Astrocyte (in vitro differentiated cells and primary cell): Measurements from ENCODE around the gene BPIFB6. TPM values are rescaled to one million over a fixed set of nuclear protein-coding genes. Genes with fewer than 3 reads are reported as not detected.

Experiments
- DNase-seq: peaks from one replicate; pipeline ENCODE4 v3.0.0-alpha.2; 2010; ENCODE audit warnings: low read depth
- FAIRE-seq: peaks from 2 replicates; lab custom pipeline; 2011; peaks lifted over from hg19 to GRCh38; lab: Jason Lieb, UNC
- H2AFZ ChIP-seq: 2 replicates; pipeline ENCODE4 v1.6.0; 2012; ENCODE audit warnings: low read depth, low read length, inconsistent platforms
- H3K27ac ChIP-seq: 2 replicates; pipeline ENCODE4 v1.5.1; 2011; ENCODE audit warnings: low read depth, low read length, inconsistent platforms
- H3K27me3 ChIP-seq: 2 replicates; pipeline ENCODE4 v1.6.0; 2011; ENCODE audit warnings: low read length, inconsistent platforms; ENCODE audit not compliant: insufficient read depth
- H3K36me3 ChIP-seq: 2 replicates; pipeline ENCODE4 v1.5.1; 2011; ENCODE audit warnings: low read length, inconsistent platforms; ENCODE audit not compliant: insufficient read depth
- H3K4me1 ChIP-seq: 2 replicates; pipeline ENCODE4 v1.5.1; 2011; ENCODE audit warnings: low read length, inconsistent platforms; ENCODE audit not compliant: insufficient read depth
- H3K4me2 ChIP-seq: 2 replicates; pipeline ENCODE4 v1.6.0; 2012; ENCODE audit warnings: low read length, inconsistent platforms
- H3K4me3 ChIP-seq: 2 replicates; pipeline ENCODE4 v1.5.1; 2011; ENCODE audit warnings: low read depth, mild to moderate bottlenecking, low read length, inconsistent platforms; ENCODE audit not compliant: insufficient read depth
- H3K79me2 ChIP-seq: 2 replicates; pipeline ENCODE4 v1.6.0; 2012; ENCODE audit warnings: mild to moderate bottlenecking, low read length, inconsistent platforms; ENCODE audit not compliant: insufficient read depth
- H3K9ac ChIP-seq: 2 replicates; pipeline ENCODE4 v1.6.0; 2012; ENCODE audit warnings: mild to moderate bottlenecking, low read length, inconsistent platforms
- H3K9me3 ChIP-seq: 2 replicates; pipeline ENCODE4 v1.5.1; 2012; ENCODE audit warnings: low read depth, mild to moderate bottlenecking, low read length, inconsistent platforms; ENCODE audit not compliant: insufficient read depth
- H4K20me1 ChIP-seq: 2 replicates; pipeline ENCODE4 v1.6.0; 2012; ENCODE audit warnings: low read length, inconsistent platforms; ENCODE audit not compliant: insufficient read depth
- H3K27ac Mint-ChIP-seq: one replicate; pipeline ENCODE4 v1.8.0; 2021; ENCODE audit warnings: mild to moderate bottlenecking, mixed read lengths; ENCODE audit not compliant: unreplicated experiment
- H3K27me3 Mint-ChIP-seq: one replicate; pipeline ENCODE4 v1.8.0; 2021; ENCODE audit warnings: low read depth, mixed read lengths; ENCODE audit not compliant: unreplicated experiment
- H3K36me3 Mint-ChIP-seq: one replicate; pipeline ENCODE4 v1.8.0; 2021; ENCODE audit warnings: low read depth, mixed read lengths; ENCODE audit not compliant: unreplicated experiment
- H3K4me1 Mint-ChIP-seq: one replicate; pipeline ENCODE4 v1.8.0; 2021; ENCODE audit warnings: low read depth, mixed read lengths; ENCODE audit not compliant: unreplicated experiment
- H3K4me3 Mint-ChIP-seq: one replicate; pipeline ENCODE4 v1.8.0; 2021; ENCODE audit warnings: mild to moderate bottlenecking, moderate library complexity, mixed read lengths; ENCODE audit not compliant: unreplicated experiment
- H3K9me3 Mint-ChIP-seq: one replicate; pipeline ENCODE4 v1.8.0; 2021; ENCODE audit warnings: mild to moderate bottlenecking, mixed read lengths; ENCODE audit not compliant: unreplicated experiment
- CTCF ChIP-seq: IDR thresholded peaks from 2 replicates; pipeline ENCODE4 v1.5.1; 2011; ENCODE audit warnings: low read depth, mild to moderate bottlenecking, inconsistent platforms, low read length, moderate library complexity; ENCODE audit not compliant: insufficient read depth
- EZH2 ChIP-seq: IDR thresholded peaks from 2 replicates; pipeline ENCODE4 v1.6.1; 2012; ENCODE audit warnings: mild to moderate bottlenecking, low read length, inconsistent platforms; ENCODE audit not compliant: insufficient read depth
- total RNA-seq: library from RNA; stranded (reverse); gene quantifications from 2 replicates; pipeline ENCODE4 v1.2.1, GENCODE V29; 2021

Gene BPIFB6
- total RNA-seq, 1 donor from 2014 or later, result not detected

DNA sequence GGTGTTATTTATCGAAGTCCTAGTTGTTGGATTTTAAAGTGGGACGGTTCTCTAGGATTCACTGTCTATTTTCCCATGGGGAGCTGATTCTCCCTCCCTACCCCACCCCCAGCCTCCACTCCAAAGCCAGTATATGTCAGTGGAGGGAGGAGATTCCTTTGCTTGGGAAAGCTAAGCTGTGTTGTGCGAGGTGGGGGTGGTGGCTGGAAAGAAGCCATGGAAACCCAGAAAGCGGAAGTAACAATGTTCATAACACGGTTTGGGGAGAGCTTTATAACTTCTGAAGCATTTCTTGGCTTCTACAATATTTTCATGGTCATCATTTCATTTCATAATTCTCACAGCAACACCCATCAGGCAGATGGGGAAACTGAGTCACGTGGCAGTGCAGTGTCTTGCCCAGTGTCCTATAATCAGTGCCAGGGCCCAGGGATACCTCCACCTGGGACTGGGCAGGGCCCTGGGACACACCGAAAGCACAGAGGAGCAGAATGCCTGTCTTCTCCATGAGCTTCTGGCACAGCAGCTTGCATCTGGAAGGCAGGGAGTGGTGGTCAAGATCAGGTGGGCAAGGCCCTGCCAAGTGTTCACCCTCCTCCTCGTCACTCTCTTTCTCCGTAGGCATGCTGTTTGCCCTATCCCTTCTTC, 31.7 kb upstream of the BPIFB6 start:
- no peak for FAIRE-seq

GRCh38 chr20:33000802-33001466, 30.5 kb upstream of the BPIFB6 start:
- no peak overlapping the region for H2AFZ ChIP-seq
- H3K4me2 ChIP-seq, result no peak overlapping the region
- no peak for DNase-seq
- H3K36me3 ChIP-seq, result no peaks in the 10 kb centered on the region
- Mint-ChIP-seq H3K36me3 (no peaks in the 10 kb centered on the region), H3K4me3 (no peak overlapping the region), H3K9me3 (peaks cover 2% of the 10 kb centered on the region), H3K27ac (no peak overlapping the region), H3K27me3 (peaks cover 12% of the 10 kb centered on the region), H3K4me1 (no peaks in the 10 kb centered on the region)
- no peak for FAIRE-seq
- TF ChIP-seq EZH2, result no peak
- no peak for TF ChIP-seq CTCF
- no peaks in the 10 kb centered on the region for H3K9me3 ChIP-seq
- H4K20me1 ChIP-seq, result no peaks in the 10 kb centered on the region
- H3K27me3 ChIP-seq, result no peaks in the 10 kb centered on the region
- H3K79me2 ChIP-seq, result no peaks in the 10 kb centered on the region
- no peak overlapping the region for H3K27ac ChIP-seq
- no peaks in the 10 kb centered on the region for H3K4me1 ChIP-seq
- H3K4me3 ChIP-seq, result no peak overlapping the region
- H3K9ac ChIP-seq, result no peak overlapping the region

More for the DNA sequence above, 31.7 kb upstream of the BPIFB6 start:
- no peaks in the 10 kb centered on the region for H4K20me1 ChIP-seq
- Mint-ChIP-seq H3K4me3 (no peak overlapping the region), H3K27me3 (peaks cover 10% of the 10 kb centered on the region), H3K36me3 (no peaks in the 10 kb centered on the region), H3K9me3 (peaks cover 9% of the 10 kb centered on the region), H3K4me1 (no peaks in the 10 kb centered on the region), H3K27ac (no peak overlapping the region)
- H3K79me2 ChIP-seq, result no peaks in the 10 kb centered on the region
- no peak overlapping the region for H3K27ac ChIP-seq
- no peaks in the 10 kb centered on the region for H3K36me3 ChIP-seq
- no peak for TF ChIP-seq CTCF
- TF ChIP-seq EZH2, result no peak
- H3K27me3 ChIP-seq, result no peaks in the 10 kb centered on the region
- DNase-seq, result no peak
- no peaks in the 10 kb centered on the region for H3K4me1 ChIP-seq
- no peak overlapping the region for H3K4me3 ChIP-seq
- H3K9ac ChIP-seq, result no peak overlapping the region
- H3K9me3 ChIP-seq, result no peaks in the 10 kb centered on the region
- H2AFZ ChIP-seq, result no peak overlapping the region
- H3K4me2 ChIP-seq, result no peak overlapping the region
